GM10266 (cell line): ENCODE data around the gene PARD6A.

Source experiments
- DNase-seq: peaks from one replicate; pipeline ENCODE4 v3.0.0; 2012; ENCODE audit errors: extremely low spot score
- CTCF ChIP-seq: IDR thresholded peaks from 2 replicates; pipeline ENCODE4 v1.5.1; 2012; ENCODE audit warnings: mild to moderate bottlenecking, low read depth; ENCODE audit not compliant: control insufficient read depth, insufficient read depth; ENCODE audit errors: missing control alignments

The PARD6A gene

DNA sequence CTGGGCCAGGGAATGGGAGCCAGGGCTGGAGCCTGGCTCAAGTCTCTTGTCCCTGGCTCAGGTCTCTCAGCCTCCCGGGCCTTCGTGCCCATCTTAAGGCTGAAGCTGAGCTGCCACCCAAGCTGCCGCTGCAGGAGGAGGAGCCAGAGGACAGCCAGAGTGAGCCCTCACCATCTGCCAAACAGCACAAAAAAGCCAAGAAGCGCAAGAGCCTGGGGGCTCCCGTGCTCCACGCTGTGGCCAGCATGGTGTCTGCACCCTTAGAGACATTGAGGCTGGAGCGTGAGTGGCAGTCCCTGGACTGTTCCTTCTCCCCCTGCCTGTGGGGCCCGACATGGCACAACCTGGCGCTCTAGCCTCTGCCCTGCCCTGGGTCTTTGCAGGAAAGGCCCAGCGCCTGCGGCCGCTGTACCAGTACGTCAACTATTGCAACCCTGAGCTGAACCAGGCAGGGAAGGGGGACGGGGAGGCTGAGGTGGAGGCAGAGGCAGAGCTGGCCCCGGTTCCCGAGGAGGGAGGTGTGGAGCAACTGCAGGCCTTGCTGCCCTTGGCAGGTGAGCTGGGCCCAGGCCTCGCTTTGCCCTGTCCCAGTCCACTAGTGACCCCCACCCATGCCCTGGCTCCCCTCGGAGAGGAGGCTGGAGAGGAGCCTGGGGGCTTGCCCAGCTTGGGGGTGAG is 7.2 kb downstream of the PARD6A start:
- TF ChIP-seq CTCF: peak; percentile 90
- peak; percentile 94 for DNase-seq

- TF ChIP-seq CTCF: peak; percentile 36
- peak; percentile 28 for DNase-seq
These were observed 7.9 kb downstream of the PARD6A start for GRCh38 chr16:67668495-67669157.

GRCh38 chr16:67669499-67670101 is 8.8 kb downstream of the PARD6A start:
- no peak for TF ChIP-seq CTCF
- no peak for DNase-seq

DNA sequence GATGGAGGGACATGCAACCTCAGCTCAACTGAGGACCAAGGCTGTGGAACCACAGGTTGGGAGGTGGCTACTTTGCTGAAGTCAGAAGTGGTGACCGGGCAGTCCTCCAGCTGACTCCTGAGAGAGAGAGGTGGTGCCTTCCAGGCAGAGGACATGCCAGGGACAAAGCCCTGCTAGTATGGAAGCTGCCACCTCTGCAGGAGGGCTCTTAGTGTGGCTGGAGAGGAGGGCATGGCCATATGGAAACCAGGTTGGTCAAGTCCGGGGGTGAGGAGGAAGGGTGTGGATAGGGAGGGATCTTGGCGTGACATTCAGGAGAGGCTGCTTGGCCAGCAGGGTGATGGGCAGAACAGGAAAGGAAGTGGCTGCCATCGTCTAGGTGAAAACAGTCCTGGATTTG is 11.5 kb downstream of the PARD6A start:
- TF ChIP-seq CTCF: no peak
- no peak for DNase-seq

- DNase-seq: peak; percentile 77
These were observed 12.2 kb downstream of the PARD6A start for GRCh38 chr16:67672739-67673662.

More at GRCh38 chr16:67672739-67673662, 12.2 kb downstream of the PARD6A start:
- peak; percentile 83 for TF ChIP-seq CTCF
